ENCODE results near the gene IGFBP7.

The IGFBP7 gene, protein sequence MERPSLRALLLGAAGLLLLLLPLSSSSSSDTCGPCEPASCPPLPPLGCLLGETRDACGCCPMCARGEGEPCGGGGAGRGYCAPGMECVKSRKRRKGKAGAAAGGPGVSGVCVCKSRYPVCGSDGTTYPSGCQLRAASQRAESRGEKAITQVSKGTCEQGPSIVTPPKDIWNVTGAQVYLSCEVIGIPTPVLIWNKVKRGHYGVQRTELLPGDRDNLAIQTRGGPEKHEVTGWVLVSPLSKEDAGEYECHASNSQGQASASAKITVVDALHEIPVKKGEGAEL

DNA sequence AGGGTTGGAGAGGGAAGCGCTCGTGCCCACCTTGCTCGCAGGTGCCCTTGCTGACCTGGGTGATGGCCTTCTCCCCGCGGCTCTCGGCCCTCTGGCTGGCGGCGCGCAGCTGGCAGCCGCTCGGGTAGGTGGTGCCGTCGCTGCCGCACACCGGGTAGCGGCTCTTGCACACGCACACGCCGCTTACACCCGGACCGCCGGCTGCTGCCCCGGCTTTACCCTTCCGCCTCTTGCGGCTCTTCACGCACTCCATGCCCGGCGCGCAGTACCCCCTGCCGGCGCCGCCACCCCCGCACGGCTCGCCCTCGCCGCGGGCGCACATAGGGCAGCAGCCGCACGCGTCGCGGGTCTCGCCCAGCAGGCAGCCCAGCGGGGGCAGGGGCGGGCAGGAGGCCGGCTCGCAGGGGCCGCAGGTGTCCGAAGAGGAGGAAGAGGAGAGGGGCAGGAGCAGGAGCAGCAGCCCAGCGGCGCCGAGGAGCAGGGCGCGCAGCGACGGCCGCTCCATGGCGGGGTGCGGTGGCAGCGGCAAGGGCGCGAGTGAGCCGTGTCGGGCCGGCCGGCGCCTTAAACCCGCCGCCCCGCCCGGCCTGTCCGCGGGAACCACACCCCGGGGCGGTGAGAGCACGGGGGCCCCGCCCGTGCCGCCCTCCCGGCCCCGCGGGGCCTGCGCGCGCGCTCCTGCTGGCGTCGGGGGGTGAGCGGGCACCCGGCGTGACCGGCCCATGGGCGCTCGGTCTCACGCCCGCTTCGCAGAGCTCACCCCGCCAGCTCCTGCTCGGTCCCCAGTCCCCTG is at the start of gene IGFBP7:
TSS of gene IGFBP7 (minus strand) at position 539 of the 793 bp plus-strand sequence. CDS start at position 505, 34 bp downstream.
- peak; percentile 41 for DNase-seq

DNA sequence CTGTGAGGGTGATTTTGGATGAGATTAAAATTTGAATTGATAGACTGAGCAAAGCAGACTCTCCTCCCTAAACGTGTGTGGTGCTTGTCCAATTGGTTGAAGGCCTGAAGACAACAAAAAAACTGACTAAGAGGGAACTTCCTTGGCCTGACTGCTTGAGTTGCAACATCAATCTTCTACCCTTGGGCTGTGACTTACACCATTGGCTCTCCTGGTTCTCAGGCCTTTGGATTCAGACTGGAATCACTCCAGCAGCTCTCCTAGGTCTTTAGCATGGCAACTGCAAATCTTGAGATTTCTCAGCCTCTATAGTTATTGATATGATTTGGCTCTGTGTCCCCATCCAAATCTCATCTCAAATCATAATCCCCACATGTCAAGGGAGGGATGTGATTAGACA is 49.7 kb upstream of the IGFBP7 start:
- DNase-seq = no peak

DNA sequence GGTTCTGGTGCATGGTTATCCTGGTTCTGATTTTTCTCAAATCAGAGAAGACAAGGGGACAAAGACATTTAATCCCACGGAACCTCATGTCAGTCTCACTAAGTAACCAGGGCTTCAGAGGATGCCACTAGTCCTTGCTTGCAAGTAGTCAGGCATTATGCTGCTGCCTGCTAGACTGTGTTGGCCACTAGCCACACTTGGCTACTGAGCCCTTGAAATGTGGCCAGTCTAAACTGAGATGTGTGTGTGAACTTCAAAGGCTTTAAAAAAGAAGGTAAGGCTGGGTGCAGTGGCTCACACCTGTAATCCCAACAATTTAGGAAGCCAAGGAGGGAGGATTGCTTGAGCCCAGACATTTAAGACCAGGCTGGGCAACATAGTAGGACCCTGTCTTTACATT is 48.6 kb upstream of the IGFBP7 start:
- DNase-seq = no peak

DNA sequence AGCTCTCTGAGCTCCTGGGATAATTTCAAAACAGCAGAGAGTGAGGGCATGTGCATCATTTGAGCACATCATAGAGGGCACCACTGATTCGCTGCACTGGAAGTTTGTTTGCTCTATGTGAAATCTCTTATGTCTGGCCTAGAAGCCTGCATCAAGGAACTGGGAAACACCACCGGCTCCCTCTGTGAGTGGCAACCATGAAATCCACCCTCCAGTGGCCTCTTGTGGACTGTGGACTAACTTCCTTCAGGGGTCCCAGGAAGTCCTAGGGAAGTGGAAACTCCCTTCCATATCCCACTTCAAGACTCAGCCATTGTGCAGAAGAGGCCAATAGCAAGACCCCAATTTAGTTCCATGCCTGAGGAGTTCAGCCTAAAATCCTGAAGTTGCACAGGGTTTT is 48.0 kb upstream of the IGFBP7 start:
- DNase-seq = no peak

DNA sequence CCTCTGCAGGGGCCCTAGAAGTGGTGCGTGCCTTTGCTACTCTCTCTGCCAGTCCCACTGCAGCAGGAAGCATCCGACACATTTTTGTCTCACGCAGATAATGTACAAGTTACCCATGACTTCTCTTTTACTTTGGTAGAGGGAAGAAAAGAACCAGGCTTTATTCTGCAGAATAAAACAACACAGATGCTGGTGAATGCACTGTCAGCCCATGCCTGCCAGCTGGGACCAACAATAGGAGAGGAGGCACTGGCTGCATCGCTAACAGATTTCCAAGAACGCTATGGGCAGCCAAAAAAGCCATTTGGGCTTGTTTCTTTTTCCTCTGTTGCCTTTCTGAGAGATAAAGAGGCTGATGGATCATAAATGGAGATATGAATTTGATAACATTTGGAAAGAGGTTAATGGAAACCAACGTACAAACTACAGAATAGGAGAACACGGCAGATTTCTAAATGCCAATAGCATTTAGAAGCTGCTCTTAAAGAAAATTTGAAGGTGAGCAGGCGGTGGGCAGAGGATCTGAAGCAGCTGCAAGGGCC is 47.5 kb upstream of the IGFBP7 start:
- no peak for DNase-seq

DNA sequence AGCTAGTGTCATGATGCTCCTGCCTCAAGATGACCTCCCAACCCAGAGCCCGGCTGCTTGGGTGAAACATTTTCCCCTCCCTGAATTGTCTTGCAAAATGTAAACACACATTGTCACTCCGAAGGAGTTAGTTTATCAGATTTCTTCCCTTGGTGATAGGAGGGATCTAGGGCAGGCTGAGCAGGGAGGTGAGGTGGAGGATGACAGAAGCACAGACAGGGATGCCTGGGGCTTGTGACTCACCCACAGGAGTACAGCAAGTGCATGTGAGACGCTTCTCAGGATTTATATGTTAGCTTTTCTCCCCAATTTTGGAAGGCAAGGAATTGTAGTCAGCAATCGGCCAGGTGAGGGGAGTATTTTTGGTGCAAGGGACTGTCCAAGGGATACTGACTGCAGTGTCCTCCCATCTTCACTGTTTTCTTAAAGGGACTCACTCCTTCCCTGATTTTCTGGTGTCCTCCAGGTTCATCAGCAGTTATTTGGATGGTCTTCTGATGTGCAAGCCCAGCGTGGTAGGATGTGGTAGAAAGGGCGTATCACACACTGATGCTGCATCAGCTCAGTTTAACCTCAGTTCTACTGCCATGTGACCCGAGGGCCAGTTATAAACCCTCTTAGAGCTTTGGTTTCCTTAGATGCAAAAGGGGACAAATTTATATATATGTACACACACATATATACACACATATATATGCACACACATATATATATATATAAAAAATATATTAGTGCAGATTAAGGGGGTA is 46.2 kb upstream of the IGFBP7 start:
- no peak for DNase-seq

DNA sequence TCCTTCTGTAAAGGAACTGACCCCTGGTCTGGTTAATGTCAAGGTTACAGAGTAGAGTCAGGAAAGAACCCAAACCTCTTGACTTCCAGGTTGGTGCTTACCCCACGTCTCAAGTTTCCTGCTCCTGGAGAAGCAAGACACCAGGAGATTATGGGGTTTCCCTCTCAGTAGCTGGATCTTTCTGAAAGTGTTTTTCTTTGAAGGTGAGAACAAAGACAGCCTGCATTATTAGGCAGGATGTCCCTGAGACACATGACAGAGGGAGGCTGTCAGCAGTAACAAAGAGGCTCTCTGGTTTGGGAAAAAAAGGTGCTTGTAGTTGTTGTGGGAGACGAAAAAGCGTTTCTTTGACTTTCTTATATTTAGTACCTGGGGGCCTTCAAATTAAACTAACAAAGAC is 44.7 kb upstream of the IGFBP7 start:
- DNase-seq = no peak

DNA sequence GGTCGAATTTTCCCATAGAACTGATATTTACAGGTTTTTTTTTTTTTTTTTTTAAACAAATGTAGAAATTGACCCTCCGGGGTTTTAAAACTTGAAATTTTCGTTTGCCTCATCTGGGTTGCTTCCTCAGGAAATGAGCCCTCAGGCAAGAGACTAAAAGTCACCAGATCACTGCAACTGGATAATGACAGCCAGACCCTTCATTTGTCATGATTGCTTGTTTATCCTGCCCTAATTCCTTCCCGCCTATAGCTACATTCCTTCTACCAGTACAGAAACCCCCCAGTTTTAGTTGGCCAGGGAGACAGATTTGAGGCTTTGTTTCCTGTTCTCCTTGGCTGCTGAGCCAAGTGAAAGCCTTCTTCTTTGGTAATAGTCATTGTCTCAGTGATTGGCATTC is 44.0 kb upstream of the IGFBP7 start:
- no peak for DNase-seq

DNA sequence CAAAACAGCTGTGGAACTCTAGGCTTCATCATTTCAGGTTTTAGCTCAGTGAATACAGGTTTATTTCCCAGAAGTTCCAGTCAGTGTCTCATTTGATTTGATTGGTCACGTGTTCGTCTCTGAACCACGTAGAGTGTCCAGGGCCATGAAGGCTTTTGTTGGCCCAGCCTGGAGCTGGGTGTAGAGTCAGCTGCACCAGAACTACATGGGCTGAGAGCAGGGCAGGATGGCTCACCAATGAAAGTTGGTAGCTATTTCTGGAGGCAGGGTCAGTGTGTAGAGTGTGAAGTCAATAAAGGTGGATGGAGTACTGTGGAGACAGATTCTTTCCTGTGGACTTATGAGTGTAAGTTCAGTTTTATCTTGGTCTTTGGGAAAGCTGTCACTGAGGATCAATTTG is 43.0 kb upstream of the IGFBP7 start:
- DNase-seq = no peak

DNA sequence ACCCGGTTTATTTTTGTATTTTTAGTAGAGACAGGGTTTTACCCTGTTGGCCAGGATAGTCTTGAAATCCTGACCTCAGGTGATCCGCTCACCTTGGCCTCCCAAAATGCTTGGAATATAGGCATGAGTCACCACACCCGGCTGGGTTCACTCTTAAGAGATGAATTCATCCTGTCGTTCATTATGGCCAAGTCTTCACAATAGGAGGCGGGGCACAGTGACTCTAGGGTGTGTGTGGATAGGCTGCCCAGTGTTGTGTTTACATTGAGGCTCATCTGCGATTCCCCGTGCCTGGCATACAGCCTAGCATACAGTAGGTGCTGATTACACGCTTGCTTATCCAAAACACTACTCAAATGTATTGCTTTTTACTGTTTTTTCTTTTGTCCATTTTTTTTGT is 41.3 kb upstream of the IGFBP7 start:
- no peak for DNase-seq

DNA sequence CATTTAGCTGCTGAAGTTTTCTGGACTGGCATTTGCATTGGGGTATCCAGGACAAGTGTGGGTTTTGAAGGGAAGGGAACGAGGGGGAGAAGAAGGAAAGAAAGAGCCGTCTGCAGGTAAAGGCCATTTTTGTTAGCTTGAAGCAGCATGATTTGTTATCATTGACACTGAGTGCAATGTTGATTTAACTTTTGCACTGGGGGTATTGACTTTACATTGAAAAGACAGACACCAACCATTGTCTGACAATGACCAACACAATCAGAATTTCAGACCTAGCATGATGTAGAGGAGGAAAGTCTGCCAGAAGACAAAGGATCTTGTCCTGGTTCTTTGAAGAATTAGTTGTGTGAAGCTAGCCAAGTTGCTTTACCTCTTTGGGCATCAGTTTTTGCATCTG is 39.6 kb upstream of the IGFBP7 start:
- no peak for DNase-seq

DNA sequence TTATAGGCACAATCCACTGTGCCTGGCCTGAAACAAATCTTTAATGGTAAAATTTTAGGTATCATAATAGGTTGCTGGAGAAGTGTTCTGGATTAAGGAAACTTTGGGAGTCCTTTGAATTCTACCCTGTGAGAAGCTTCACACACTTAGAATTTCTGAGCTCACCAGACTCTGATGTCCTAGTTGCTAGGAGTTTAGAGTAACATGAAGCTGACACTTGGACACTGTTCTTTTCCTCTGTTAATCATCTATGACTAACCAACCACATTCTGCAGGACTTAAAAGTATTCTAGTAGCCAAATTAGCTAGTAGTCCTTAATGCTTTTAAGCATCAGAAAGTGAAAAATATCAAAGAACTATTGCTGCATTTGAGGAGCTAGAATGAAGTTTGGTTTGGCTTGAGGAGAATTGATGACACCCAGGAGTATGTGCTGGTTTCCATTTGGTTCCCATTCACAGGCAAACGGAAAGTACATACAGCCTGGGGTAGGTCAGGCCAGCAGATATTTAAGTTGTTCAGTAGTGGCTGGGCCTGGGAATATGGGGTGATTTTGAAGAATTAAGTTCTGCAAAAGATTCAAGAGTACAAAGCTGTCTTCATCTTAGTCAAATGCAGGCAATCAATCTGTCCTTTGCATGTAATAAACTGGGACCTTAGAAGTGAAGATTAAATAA is 38.8 kb upstream of the IGFBP7 start:
- DNase-seq = no peak

DNA sequence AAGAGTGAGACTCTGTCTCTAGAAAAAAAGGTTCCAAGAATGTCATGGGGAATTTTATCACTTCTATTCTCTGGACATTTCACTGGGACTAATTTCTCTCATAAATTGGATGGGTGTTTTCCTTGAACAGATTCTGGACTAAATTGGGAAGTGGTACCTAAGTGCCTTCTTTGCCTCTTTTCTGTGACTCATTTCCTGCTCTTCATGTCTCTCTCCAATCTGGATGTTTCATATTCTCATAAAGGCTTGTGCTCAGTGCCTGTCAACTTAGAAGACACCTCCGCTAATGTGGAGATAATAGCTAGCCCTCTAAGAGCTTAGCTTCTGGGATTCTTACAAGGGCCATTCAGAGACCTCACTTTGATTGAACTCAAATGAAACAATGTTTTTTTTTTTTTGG is 38.0 kb upstream of the IGFBP7 start:
- no peak for DNase-seq

DNA sequence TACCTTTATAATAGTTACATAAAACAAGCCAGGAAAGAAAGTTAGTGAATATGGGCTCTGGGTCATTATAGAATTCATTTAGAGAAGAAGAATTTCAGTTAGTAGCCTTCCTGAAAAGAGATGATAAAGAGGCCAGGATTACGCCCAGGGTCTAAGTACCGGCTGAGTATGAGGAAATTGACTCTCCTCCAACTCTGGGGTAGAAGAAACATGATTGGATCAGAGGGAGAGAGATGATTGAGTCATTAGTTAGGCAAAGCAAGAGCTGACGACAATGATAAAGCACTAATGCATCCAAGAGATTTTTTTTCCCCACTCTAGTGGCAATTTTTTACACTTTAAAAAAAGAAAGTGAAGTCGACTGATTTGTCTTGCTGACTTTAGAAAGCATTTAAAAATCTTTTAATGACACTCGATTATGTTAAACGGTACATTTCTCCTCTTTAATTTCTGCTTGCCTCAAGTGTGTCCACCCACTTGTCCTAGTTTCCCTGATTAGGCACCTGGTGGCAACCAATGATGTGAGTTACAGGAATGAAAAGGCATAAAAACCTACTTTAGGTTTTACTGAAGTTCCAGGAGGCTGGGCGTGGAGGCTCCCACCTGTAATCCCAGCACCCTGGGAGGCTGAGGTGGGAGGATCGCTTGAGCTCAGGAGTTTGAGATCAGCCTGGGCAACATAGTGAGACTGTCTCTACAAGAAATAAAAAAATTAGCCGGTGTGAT is 37.3 kb upstream of the IGFBP7 start:
- no peak for DNase-seq

DNA sequence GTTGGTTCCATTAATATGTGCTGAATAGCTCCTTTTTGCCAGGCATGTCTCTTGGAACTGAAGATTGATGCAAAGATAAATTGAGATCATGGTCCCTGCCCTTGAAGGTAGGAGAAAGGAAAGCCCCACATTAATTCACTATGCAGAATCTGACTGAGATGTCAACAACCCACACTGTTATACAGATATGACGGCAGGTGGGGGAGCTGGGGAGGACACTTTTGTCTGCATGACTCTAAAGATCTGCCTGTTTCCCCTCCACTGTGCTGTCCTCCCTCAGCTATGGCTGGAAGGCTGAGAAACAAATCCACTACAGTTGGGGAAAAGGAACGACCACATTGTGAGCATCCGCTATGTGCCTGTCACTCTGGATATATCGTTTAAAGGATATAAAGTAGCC is 36.3 kb upstream of the IGFBP7 start:
- DNase-seq = no peak

DNA sequence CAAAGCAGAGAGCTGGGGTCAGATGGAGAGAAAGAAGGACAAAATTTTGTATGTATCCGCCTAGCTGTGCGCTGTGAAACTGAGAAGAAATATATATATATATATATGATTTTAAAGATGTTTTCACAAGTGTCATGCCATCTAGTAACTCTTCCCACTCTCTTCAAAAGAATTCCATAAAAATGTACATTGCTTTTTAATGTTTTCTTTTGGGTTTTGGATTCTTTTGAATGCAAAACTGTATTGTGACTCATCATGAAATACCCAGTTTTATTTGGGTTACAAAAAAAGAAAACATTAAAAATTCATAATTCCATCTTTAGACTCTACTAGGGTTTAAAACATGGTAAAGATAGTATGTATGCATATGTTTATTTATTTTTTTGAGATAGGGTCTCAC is 34.3 kb upstream of the IGFBP7 start:
- no peak for DNase-seq

DNA sequence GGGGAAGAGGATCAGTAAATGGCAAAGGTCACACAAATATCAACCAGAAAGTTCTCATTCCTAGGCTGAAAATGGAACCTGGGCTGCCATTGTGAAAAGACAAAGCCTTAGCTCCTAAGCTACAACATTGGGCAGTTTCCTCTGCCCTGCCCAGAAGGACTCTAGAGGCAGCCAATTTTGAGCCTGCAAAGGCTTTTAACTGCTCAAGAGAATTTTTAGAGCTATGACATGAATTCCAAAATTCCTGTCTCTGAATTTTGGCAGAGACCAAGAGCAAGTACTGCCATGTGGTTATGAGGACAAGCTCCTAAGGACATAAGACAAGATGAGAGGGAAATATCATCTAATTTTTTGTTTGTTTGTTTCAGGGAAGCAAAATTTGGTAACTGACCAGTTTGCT is 29.6 kb upstream of the IGFBP7 start:
- no peak for DNase-seq

DNA sequence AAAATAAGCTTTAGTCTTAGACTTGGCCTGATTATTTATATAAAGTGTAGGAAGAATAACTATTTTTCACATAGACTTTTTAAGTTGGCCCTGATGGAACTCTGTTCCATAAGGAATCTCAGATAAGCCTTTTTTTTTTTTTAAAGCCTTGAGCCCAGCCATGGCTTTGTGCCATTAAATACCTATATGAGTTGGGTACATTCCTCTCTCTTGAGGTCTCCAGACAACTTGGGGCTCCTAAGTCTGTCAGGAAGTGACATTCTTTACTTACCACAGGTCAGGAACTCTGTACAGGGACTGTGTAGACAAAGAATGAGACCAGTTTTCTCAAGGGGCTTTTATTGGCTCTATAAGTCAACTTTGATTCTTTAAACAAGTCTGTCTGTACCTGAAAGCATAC is 27.1 kb upstream of the IGFBP7 start:
- DNase-seq = no peak

DNA sequence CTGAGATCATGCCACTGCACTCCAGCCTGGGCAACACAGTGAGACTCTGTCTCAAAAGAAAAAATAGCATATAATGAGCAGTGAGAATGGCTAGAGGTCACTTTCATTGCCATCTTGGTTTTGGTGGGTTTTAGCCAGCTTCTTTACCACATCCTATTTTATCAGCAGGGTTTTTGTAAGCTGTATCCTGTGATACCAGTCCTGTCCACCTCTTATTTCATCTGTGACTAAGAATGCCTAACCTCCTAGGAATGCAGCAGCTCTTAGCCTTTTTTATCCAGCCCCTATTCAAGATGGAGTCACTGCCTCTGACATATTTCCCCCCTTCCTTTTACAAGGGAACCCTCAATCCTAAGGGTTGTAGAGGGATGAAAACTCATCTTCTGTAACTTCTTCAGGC is 26.1 kb upstream of the IGFBP7 start:
- no peak for DNase-seq

DNA sequence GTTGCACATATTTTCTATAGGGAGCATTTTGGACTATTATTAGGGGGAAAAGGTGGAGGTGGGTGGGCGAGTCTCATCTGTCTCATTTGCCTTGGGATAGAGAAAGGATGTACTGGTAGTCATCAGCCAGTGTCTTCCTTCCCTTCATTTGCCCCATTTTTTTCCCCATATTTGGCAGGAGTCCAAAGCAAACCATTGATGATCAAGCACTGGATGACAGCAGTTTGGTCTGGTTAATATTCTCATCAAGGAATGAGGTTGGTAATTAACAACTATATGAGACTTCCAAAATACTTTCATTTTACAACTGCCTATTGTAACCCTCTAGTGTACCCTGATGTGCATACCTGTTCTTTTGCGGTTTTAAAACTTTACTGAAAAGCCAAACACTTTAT is 22.6 kb upstream of the IGFBP7 start:
- DNase-seq = no peak

DNA sequence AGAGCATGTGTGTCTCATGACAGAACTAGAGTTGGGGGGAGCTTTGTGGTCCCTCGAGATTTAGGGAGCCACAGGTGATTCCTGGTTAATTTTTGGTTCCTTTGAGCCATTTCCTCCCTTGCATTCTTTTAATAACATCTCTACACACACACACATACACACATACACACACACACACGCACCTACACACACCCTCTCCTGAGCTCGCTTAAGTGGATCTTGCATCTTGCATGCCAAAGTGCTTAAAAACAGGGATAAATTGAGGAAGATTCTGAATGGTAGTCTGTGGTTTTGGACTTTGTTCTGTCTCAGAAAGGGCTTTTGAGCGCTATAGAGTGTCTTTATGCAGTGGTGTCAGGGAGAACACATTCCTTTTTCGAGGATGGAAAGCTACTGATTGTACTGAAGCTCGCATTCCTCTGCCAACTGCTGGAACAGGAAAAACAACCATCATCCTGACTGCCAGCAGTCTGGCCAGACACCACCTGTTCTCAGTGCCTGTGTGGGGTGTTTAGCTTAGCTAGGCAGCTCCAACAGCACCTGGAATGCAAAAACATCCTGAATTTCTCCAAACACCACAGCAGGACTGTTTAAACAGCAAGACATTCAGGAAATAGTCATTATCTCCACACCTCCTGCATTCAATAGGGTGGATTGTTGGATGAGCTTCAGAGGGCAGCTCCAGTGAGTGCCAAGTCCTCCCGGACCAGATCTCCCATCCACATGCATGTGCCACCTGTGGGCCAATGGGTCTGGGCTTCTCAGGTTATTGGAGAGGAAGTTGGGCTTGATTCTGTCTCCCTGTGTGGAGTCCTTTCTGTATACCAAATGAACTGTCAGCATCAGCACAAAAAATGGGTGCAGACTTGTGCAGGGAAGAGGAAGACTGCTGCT is 21.9 kb upstream of the IGFBP7 start:
- no peak for DNase-seq
